Esophagus squamous epithelium (tissue), 5 donors: Measurements from ENCODE around the gene KLHL40. TPM values are rescaled to one million over a fixed set of nuclear protein-coding genes. Genes with fewer than 3 reads are reported as not detected.

Source experiments
- DNase-seq: peaks from one replicate; lab custom pipeline; 2025; lab: John Stamatoyannopoulos, UW
- H3K27ac ChIP-seq, 4 donors: fragments of 200-600 bp; sonication (generic); one replicate each; pipeline ENCODE4 v1.5.1; 2016 to 2019; ENCODE audit warnings: mild to moderate bottlenecking in 1 of 4
- H3K27me3 ChIP-seq, 4 donors: fragments of 200-600 bp; sonication (generic); 1 replicate in 3 of 4; 2 replicates in 1 of 4; pipeline versions ENCODE4 v1.5.1 to v1.6.0; 2017 to 2021; ENCODE audit warnings: antibody characterized with exemption in 1 of 4
- H3K36me3 ChIP-seq, 3 donors: fragments of 200-600 bp; sonication (generic); one replicate each; pipeline ENCODE4 v1.5.1; 2016 to 2019
- H3K4me1 ChIP-seq, 3 donors: fragments of 200-600 bp; sonication (generic); one replicate each; pipeline ENCODE4 v1.5.1; 2017 to 2019
- H3K4me3 ChIP-seq, 4 donors: fragments of 200-600 bp; sonication (generic); 1 replicate in 3 of 4; 2 replicates in 1 of 4; pipeline ENCODE4 v1.5.1; 2016 to 2019; ENCODE audit warnings: mild to moderate bottlenecking in 2 of 4, moderate library complexity in 1 of 4
- H3K9me3 ChIP-seq, 3 donors: fragments of 200-600 bp; sonication (generic); one replicate each; pipeline ENCODE4 v1.5.1; 2016 to 2019
- POLR2A ChIP-seq, 4 donors: fragments of 450-650 bp; IDR thresholded peaks; one replicate each; pipeline ENCODE4 v1.6.1; 2017; ENCODE audit warnings: antibody characterized with exemption in 4 of 4, mild to moderate bottlenecking in 4 of 4, moderate library complexity in 3 of 4
- WGBS, 2 donors: methylation state at CpG; one replicate each; pipeline ENCODE4 v1.1.5; 2018; 5-methylcytosine and 5-hydroxymethylcytosine counted together
- intact Hi-C: fragments of 100-400 bp; cut with DNase I; formaldehyde crosslinking; loops from one replicate; pipeline ENCODE4 v1.15.0; 2022
- total RNA-seq, 4 donors: library from RNA; depleted of rRNA; stranded (reverse); fragments of >200 nt; gene quantifications; one replicate each; pipeline ENCODE4 v1.1.0, GENCODE V29; 2016
- TF ChIP-seq, protein P1 (sequence below), 6 experiments: fragments of 450-650 bp in 4 of 6; fragments of 200-600 bp in 2 of 6; sonication (generic) in 2 of 6; IDR thresholded peaks; one replicate each; pipeline ENCODE4 v1.5.1; 2016 to 2019; ENCODE audit warnings: antibody characterized with exemption in 6 of 6, mild to moderate bottlenecking in 4 of 6, moderate library complexity in 4 of 6
- donor health status: DM: yes; HTN: yes; CAD: no.

Gene KLHL40
- total RNA-seq, 4 donors from 2014 or later, result not detected

GRCh38 chr3:42733501-42734262 lies 48.3 kb downstream of the KLHL40 start:
- Histone ChIP-seq H3K27ac (no peak overlapping the region), H3K27me3 (no peaks in the 10 kb centered on the region), H3K9me3 (no peaks in the 10 kb centered on the region), H3K36me3 (no peaks in the 10 kb centered on the region), H3K4me1 (peaks cover 0 to 15% (median 0%) of the 10 kb centered on the region in 3 donors), H3K4me3 (no peak overlapping the region)
- no peak for DNase-seq
- intact Hi-C loops, result no loop called here
- TF ChIP-seq, protein P1, sequence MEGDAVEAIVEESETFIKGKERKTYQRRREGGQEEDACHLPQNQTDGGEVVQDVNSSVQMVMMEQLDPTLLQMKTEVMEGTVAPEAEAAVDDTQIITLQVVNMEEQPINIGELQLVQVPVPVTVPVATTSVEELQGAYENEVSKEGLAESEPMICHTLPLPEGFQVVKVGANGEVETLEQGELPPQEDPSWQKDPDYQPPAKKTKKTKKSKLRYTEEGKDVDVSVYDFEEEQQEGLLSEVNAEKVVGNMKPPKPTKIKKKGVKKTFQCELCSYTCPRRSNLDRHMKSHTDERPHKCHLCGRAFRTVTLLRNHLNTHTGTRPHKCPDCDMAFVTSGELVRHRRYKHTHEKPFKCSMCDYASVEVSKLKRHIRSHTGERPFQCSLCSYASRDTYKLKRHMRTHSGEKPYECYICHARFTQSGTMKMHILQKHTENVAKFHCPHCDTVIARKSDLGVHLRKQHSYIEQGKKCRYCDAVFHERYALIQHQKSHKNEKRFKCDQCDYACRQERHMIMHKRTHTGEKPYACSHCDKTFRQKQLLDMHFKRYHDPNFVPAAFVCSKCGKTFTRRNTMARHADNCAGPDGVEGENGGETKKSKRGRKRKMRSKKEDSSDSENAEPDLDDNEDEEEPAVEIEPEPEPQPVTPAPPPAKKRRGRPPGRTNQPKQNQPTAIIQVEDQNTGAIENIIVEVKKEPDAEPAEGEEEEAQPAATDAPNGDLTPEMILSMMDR (IDR thresholded peaks at IDR 0.05), result no peak
- TF ChIP-seq POLR2A (IDR thresholded peaks at IDR 0.05), result no peak
- 75 to 76% methylated on average over 3 to 10 of the region's 13 CpGs for WGBS, 2 donors

GRCh38 chr3:42734263-42734860 lies 49.0 kb downstream of the KLHL40 start:
- no peak for DNase-seq
- whole genome bisulfite sequencing, 2 donors, result 67% methylated on average over 4 of the region's 6 CpGs; no CpG with 5 or more reads in 1 of the 2 donors

GRCh38 chr3:42735019-42735418 lies 49.7 kb downstream of the KLHL40 start:
- Histone ChIP-seq H3K9me3 (no peaks in the 10 kb centered on the region), H3K4me1 (peaks cover 0 to 6% (median 0%) of the 10 kb centered on the region in 3 donors), H3K36me3 (no peaks in the 10 kb centered on the region), H3K4me3 (no peak overlapping the region), H3K27ac (no peak overlapping the region), H3K27me3 (no peaks in the 10 kb centered on the region)
- no peak for TF ChIP-seq POLR2A (IDR thresholded peaks at IDR 0.05)
- TF ChIP-seq, protein P1 (IDR thresholded peaks at IDR 0.05), result no peak
- intact Hi-C loops, result no loop called here
- 67 to 86% methylated on average over 4 to 8 of the region's 8 CpGs for WGBS, 2 donors
- no peak for DNase-seq

More at GRCh38 chr3:42734263-42734860, 49.0 kb downstream of the KLHL40 start:
- Histone ChIP-seq H3K4me3 (no peak overlapping the region), H3K9me3 (no peaks in the 10 kb centered on the region), H3K27me3 (no peaks in the 10 kb centered on the region), H3K36me3 (no peaks in the 10 kb centered on the region), H3K4me1 (peaks cover 0 to 13% (median 0%) of the 10 kb centered on the region in 3 donors), H3K27ac (no peak overlapping the region)
- TF ChIP-seq POLR2A (IDR thresholded peaks at IDR 0.05), result no peak
- TF ChIP-seq, protein P1 (IDR thresholded peaks at IDR 0.05), result no peak
- intact Hi-C loops, result no loop called here

- 85 to 97% methylated on average over 9 to 10 of the region's 12 CpGs for WGBS, 2 donors
- no peak for DNase-seq
Measured at GRCh38 chr3:42735615-42736014, 50.3 kb downstream of the KLHL40 start.

More at GRCh38 chr3:42735615-42736014, 50.3 kb downstream of the KLHL40 start:
- H3K9me3 ChIP-seq, result no peaks in the 10 kb centered on the region
- H3K27ac ChIP-seq, result no peak overlapping the region
- H3K4me1 ChIP-seq, result peaks cover 0 to under 1% (median 0%) of the 10 kb centered on the region in 3 donors
- intact Hi-C loops, result no loop called here
- no peaks in the 10 kb centered on the region for H3K27me3 ChIP-seq
- no peaks in the 10 kb centered on the region for H3K36me3 ChIP-seq
- no peak for TF ChIP-seq POLR2A (IDR thresholded peaks at IDR 0.05)
- TF ChIP-seq, protein P1 (IDR thresholded peaks at IDR 0.05), result no peak
- no peak overlapping the region for H3K4me3 ChIP-seq
